DMS153 treated with DMSO at 0.1 percent for 48 hours (cell line): ENCODE data around the gene IFT20.
"Not testable (repeated sequence)": the region's sequence is repeated elsewhere in the genome, so short reads cannot be mapped to it uniquely, and the experiment has no call there.

Experiments used
- DNase-seq: peaks from one replicate; lab custom pipeline; 2025; ENCODE audit not compliant: unreplicated experiment; lab: John Stamatoyannopoulos, UW

Gene IFT20

GRCh38 chr17:28364665-28365363 lies 29.5 kb upstream of the IFT20 start, which contains the start of gene SEBOX:
TSS of gene SEBOX (minus strand) at chr17:28365199. CDS start at chr17:28365151, 48 bp downstream.
- DNase-seq: no peak

- DNase-seq: no peak
These were observed 28.7 kb upstream of the IFT20 start for GRCh38 chr17:28363776-28364650.

DNA sequence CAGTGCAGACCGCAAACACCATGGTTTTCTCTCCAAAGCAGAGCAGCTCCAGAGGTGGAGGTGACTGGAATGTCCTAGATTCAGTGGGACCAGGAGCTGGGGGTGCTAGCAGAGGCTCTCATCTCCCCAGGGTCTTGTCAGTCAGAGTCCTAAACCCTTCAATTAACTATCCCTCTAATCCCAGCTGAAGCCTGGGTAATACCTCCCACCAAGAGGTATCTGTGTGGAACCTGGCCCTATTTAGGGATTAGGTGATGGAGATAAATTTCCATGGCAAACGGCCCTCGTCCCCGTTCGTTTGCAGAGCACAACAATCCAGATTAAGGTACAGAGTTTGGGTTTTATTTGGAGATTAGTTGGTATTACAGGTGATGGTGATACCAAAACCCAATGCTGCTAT lies 27.9 kb upstream of the IFT20 start:
- DNase-seq: no peak

GRCh38 chr17:28357901-28358197 lies 22.6 kb upstream of the IFT20 start:
- DNase-seq: no peak

DNA sequence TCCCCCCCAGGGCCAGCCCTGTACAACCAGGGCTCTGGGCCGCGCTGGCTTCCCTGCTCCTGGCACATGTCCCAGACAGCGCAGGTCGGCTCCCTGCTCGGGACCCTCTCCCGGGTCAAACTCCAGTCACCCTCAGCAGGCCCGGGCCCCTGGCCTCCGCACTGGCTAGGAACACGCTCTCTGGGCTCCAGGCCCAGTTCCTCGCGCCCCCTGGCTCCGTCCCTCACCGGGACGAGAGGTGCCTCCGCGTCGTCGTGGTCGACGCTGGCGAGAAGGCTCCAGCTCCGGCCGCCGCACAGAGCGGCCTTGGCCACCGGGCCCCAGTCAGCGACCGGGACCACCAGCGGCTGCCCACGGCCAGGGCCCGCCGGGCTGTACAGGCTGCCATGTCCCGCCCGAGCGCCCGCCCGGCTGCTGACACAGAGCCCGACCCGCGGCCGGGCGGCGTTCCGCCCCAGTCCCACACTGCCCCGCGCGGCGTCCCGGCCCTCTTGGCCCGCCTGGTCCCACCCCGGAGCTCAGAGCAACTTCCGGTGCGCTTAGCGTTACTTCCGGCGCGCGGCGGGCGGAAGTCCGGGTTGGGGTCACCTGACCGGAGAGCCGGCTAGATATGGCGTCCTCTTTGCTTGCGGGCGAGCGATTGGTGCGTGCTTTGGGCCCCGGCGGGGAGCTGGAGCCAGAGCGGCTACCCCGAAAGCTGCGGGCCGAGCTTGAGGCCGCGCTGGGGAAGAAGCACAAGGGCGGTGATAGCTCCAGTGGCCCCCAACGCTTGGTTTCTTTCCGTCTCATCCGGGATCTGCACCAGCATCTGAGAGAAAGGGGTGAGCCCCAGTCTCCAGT lies 22.0 kb upstream of the IFT20 start, which contains the start of gene POLDIP2:
Gene POLDIP2 (minus strand): TSS at position 467 of the 840 bp plus-strand sequence. CDS start 79 bp downstream, at position 388.
- DNase-seq: peak; percentile 82

DNA sequence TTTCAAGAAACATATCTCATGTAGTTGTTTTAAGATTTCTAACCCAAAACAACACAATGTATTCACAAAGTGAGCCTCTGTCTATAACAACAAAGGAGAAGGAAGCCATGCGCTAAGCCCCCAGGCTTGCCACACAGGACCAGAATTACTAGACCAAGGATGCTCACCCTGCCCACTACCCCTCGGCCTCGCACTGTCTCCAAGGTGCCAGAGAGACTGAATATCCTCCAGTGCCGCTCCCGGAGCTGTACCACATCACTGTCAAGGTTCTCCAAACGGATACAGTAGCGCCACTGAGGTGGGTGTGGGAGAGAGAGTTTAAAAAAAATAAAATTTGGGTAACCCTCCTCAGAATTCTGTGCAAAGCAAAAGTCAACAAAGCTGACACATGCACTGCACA lies 15.0 kb upstream of the IFT20 start:
- DNase-seq: no peak

- DNase-seq: no peak
These were observed 13.7 kb upstream of the IFT20 start for GRCh38 chr17:28348979-28349378.

DNA sequence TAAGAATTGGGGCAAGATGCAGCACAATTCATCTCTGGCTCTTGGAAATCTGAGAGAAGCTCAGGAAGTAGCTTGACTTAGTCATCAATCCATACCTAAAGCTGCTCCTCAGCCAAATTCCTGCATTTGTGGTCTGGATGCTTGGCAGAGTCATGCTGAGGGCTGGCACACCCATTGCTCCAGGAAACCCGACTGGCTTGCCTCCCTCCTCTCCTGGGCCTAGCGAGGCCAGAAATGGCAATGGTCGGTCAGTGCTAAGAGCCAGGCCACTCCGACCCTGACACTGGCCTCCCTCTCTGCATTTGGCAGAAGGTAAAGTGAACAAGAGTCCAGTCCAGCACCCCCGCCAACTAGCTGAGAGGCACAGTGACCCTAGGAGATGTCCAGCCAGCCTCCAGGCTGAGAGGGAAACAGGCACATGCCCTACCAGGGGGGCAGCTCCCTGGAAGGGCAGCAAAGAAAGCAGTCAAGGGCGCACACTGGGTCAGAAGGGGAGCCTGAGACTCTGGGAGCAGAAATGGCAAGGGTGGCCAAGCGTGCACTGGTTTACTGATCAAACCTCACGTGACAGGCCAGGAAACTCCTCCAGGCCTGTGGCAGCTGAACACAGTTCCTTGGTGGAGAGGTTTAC lies 12.1 kb upstream of the IFT20 start:
- no peak for DNase-seq

DNA sequence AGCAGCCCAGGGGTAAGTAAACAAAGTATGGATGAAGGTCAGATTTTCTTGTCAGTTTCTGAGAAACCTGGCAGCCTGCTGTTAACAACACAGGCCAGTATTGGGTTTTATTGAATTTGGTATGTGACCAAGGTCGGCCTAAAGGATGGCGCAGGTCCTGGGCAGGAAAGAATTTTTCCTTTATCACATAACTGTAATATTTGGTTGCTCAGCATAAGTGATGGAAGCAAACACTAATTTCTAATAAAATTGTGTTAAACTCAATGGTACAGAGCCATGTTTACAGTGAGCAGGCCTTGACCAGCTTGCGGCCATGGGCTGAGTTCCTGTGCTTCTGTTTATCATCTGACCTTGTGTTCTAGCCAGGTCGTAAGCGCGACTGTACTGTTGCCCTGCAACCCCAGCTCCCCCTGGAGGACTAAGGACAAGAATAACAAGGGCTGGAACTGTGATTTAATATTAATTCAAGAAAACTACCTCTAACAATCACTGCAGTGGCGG lies 11.5 kb upstream of the IFT20 start:
- no peak for DNase-seq

DNA sequence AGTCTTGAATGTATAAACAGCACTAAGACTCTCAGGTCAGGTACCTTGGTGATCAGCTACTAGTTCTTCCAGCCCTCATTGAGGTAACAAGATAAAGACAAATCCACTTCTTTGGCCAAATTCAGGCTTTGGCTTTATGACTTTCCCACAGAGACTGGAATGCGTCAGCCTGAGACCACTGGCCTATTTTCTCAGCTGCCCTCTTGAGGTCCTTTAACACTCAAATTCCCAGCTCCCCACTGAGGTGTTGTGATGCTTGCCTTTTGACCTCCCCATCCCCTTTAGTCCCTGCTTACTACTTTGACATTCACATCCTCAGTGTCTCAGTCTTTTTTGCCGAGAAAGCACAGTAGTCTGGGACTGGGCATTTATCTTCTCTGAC lies 10.9 kb upstream of the IFT20 start:
- DNase-seq: no peak

DNA sequence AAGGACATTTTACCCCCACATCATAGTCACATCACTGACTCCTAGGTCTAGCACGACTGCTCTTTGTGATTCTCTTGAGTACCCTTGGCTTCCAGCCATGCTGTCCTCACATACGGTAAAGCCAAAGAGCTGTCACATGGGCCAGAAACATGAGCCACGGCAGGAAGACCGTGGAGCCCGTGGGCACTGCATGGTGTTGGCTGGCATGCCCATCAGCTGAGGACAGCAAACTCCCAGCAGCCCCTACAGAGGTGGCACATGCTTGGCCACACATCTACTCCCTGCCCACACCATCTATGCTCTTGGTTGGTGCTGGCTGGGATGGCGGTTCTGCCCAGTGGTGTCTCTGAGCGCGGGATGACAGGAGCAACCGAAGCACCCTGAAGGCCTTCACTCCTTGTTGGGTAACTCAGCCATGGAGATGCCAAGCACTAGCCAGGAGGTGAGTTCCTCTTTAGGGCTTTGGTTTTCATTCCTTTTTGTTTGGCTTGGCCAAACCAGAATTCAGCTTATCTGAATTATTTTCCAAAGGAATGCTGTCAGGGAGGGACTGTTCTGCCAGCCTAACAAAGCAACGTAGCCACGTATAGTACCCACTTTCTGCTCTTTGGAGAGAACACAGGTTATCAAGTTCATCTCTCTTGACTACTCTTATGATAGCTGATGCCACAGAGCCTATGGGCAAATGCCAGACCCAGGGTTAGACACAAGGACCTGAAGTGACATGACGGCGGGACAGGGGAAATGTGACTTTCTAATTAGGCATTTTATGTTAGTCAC lies 10.3 kb upstream of the IFT20 start:
- DNase-seq: no peak

DNA sequence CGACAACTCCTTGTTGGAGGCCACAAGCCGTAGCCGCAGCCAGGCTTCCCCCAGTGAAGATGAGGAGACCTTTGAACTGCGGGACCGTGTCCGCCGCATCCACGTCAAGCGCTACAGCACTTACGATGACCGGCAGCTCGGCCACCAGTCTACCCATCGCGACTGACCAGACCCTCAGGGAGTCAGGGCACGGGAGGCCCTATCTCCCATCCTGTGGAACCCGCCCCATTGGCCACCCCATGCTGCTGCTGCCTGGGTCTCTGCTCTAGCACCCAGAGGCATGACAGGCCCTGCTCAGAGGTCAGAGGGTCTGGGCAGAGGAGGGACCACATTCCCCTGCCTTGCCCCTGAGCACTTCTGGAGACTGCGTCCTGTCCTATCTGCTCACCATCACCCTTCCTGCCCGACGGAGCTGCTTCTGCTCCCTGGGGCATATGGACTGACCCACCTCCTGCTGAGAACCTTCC lies 9.2 kb upstream of the IFT20 start:
- DNase-seq: no peak

GRCh38 chr17:28344011-28344410 lies 8.7 kb upstream of the IFT20 start:
- DNase-seq: no peak

DNA sequence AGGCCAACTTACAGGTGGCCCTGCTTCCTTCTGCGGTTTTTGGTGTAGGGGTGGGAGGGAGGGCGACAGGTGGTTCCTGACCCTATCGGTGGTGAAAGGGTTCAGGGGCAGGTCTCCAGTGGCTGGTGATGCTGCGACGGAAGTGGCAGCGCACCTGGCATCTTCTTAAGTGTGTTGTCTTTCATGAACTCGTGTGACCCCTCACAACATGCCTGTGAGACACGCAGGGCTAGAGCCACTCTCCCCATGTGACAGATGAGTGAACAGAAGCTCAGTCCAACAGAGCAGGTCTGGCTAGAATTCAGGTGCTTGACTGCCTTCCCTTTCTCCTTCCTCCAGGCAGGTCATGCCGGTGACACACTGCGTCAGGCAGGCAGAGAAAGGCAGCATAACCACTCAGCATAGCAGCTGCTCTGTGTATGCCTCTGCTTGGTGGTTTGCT lies 8.2 kb upstream of the IFT20 start:
- no peak for DNase-seq

GRCh38 chr17:28342313-28342712 lies 7.0 kb upstream of the IFT20 start:
- no peak for DNase-seq

DNA sequence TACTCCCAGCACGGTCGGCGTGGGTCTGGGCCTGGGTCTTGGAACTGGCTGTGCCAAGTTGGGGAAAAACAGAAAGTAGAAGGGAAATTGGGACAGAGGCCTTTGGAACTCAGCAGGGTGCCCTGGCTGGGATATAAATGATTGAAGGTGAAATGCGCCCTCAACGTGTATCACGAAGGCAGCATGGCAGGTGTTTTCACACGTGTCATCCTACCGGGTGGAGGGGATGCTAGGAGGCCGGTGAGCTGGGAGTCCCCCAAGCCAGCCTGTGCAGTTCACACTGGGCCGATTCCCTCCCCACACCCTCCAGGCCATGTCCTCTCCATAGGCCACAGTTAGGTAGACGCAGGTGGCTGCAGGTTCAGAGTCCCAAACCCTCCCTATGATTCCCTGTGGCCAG lies 6.2 kb upstream of the IFT20 start:
- no peak for DNase-seq

- no peak for DNase-seq
These were observed 5.1 kb upstream of the IFT20 start for GRCh38 chr17:28340374-28340773.

GRCh38 chr17:28339431-28339830 lies 4.2 kb upstream of the IFT20 start:
- no peak for DNase-seq

DNA sequence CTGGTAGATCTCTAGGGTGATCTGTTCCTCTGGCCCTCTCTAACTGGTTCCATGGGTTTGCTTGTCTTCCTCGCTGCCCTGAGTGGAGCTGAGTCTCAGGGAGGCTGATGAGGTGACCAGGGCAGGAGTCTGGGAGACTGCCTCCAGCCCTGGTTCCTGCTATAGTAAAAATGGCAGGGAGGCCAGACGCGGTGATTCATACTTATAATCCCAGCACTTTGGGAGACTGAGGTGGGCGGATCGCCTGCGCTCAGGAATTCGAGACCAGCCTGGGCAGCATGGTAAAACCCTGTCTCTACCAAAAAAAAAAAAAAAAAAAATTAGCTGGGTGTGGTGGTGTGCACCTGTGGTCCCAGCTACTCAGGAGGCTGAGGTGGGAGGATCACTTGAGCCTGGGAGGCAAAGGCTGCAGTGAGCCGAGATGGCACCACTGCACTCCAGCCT lies 3.5 kb upstream of the IFT20 start:
- DNase-seq: not testable (repeated sequence)
